D721Med (cell line): ENCODE data around the gene PI4KA.

Source experiments
- DNase-seq: peaks from one replicate; pipeline ENCODE4 v3.0.0; 2011; ENCODE audit warnings: low spot score; ENCODE audit not compliant: insufficient read length
- FAIRE-seq: peaks from 2 replicates; lab custom pipeline; 2011; peaks lifted over from hg19 to GRCh38; lab: Jason Lieb, UNC
- TF ChIP-seq, protein P1 (sequence below): IDR thresholded peaks from 2 replicates; pipeline ENCODE4 v1.5.1; 2012; ENCODE audit warnings: mild to moderate bottlenecking, control low read depth; ENCODE audit not compliant: insufficient read depth; ENCODE audit errors: missing control alignments

Gene PI4KA

GRCh38 chr22:20781272-20781990, 77.2 kb downstream of the PI4KA start:
- TF ChIP-seq, protein P1, sequence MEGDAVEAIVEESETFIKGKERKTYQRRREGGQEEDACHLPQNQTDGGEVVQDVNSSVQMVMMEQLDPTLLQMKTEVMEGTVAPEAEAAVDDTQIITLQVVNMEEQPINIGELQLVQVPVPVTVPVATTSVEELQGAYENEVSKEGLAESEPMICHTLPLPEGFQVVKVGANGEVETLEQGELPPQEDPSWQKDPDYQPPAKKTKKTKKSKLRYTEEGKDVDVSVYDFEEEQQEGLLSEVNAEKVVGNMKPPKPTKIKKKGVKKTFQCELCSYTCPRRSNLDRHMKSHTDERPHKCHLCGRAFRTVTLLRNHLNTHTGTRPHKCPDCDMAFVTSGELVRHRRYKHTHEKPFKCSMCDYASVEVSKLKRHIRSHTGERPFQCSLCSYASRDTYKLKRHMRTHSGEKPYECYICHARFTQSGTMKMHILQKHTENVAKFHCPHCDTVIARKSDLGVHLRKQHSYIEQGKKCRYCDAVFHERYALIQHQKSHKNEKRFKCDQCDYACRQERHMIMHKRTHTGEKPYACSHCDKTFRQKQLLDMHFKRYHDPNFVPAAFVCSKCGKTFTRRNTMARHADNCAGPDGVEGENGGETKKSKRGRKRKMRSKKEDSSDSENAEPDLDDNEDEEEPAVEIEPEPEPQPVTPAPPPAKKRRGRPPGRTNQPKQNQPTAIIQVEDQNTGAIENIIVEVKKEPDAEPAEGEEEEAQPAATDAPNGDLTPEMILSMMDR = no peak
- DNase-seq (no peak), FAIRE-seq (no peak)

GRCh38 chr22:20779818-20780158, 78.8 kb downstream of the PI4KA start:
- no peak for FAIRE-seq
- no peak for DNase-seq
- TF ChIP-seq, protein P1 = no peak

DNA sequence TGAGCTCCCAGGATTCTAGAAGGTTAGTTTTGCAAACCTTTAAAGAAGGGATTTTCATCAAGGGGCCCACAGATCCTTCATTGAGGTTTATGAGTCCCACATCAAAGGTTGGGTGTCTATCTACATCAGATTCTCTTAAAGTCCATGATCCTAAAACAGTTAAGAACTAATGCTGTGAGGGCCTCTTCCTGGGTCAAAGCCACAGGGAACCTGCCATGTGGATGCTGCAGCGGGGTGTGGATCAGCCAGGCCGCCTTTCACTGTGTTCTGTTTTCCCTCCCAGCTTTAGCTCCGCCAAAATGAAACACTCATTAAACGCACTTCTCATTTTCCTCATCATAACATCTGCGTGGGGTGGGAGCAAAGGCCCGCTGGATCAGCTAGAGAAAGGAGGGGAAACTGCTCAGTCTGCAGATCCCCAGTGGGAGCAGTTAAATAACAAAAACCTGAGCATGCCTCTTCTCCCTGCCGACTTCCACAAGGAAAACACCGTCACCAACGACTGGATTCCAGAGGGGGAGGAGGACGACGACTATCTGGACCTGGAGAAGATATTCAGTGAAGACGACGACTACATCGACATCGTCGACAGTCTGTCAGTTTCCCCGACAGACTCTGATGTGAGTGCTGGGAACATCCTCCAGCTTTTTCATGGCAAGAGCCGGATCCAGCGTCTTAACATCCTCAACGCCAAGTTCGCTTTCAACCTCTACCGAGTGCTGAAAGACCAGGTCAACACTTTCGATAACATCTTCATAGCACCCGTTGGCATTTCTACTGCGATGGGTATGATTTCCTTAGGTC, 79.4 kb downstream of the PI4KA start:
- DNase-seq (no peak), FAIRE-seq (no peak)
- TF ChIP-seq, protein P1 = no peak

DNA sequence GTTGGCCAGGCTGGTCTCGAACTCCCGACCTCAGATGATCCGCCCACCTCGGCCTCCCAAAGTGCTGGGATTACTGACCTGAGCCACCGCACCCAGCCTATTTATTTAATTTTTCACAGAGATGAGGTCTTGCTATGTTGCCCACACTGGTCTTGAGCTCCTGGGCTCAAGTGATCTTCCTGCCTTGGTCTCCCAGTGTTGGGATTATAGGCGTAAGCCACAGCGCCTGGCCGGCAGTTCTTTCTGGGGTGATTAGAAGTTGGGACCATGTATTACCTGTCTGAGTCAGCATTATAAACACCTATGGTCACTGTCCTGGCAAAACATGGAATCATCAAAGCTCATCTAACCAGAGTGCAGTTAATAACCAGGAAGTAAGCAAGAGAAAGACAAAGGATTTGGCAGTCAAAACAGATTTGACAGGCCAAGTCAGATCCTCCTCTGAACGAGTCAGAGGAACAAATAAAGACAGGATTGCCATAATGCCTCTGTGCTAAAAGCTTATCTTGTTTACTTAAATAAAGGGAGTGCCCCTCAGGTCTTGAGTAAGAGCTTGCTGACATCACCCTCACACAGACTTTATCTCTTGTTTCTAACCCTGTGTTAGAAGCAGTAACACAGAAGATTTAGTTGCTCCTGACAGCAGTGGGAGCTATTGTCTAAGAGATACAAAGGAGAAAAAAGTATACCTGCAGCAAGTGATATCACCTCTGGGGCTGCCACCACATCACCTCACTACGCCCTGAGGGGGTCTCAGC, 81.0 kb downstream of the PI4KA start:
- TF ChIP-seq, protein P1 = peak; percentile 27
- FAIRE-seq (no peak), DNase-seq (no peak)

DNA sequence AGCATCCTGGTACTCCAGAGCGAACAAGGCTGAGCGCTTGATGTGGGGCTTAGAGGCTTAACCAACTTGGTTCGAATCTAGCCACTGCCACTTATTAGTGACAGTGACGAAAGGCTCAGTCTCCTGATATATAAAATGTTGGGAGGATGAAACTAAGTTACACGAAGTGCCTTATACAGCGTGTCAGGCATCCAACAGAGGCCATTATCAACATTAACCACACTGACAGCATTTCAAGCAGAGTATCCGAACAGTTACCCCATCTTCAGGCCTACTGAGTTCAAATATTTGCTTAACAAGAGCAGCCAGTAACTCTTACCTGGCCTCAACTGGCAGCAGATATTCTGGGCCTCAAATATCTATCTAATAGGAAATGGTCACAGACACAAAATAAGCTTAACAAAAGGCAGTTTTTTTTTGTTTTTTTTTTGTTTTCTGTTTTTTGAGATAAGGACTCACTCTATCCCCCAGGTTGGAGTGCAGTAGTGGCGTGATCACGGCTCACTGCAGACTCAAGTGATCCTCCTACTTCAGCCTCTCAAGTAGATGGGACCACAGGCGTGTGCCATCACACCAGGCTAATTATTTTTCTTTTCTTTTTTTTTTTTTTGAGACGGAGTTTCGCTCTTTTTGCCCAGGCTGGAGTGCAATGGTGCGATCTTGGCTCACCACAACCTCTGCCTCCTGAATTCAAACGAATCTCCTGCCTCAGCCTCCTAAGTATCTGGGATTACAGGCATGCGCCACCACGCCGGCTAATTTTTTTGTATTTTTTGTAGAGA, 81.8 kb downstream of the PI4KA start:
- DNase-seq = no peak
- FAIRE-seq = no peak
- TF ChIP-seq, protein P1 = no peak

- no peak for FAIRE-seq
- TF ChIP-seq, protein P1 = no peak
- DNase-seq = no peak
Observed at GRCh38 chr22:20775342-20775895, 83.2 kb downstream of the PI4KA start.
